Cardiac fibroblast (primary cell): ENCODE measurements around the gene PSRC1.

Experiments
- DNase-seq, 2 donors: peaks; one replicate each; pipeline versions ENCODE4 v3.0.0 to v3.0.0-alpha.2; 2010; ENCODE audit warnings: low read depth in 2 of 2
- H3K4me3 ChIP-seq, 2 donors: replicated peaks in 1 of 2; 1 replicate in 1 of 2; 2 replicates in 1 of 2; pipeline ENCODE4 v1.5.1; 2011; ENCODE audit warnings: low read depth in 2 of 2, low read length in 2 of 2, mild to moderate bottlenecking in 2 of 2, moderate library complexity in 1 of 2
- CTCF ChIP-seq: IDR thresholded peaks from one replicate; pipeline ENCODE4 v1.5.1; 2011; ENCODE audit warnings: low read depth, mild to moderate bottlenecking, low read length, inconsistent platforms

PSRC1 gene

DNA sequence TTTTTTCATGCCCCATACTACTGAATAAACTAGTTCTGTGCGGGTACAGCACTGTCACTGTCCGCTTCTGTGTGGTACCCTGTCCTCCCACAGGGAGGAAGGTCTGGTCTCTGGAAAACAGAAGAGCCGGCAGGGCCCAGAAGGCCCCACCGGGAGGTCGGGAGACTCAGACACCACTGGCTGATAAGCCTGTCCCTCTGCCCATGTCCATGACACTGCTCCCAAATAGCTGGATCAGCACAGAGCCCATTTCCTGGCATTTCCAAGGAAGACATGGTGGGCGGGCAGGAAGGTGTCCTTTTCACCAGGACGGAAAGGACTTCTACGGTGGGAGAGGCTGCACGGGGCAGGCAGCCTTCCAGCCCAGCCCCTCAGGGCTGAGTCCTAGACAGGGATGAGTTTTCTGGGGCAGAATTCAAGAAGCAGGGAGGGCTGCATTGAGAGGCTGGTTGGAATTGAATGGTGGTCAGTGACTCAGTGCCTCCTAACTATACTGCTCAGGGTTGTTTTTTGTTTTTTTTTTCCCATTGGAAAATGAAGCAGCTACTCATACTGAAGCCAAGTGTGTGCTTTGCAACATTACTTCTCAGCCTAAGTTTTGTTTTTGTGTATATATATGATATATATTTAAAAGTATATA, 7.1 kb downstream of the PSRC1 start:
- no peak for TF ChIP-seq CTCF
- DNase-seq, result peak in 1 of 2 donors; percentile 46
- H3K4me3 ChIP-seq, result no peak overlapping the region

DNA sequence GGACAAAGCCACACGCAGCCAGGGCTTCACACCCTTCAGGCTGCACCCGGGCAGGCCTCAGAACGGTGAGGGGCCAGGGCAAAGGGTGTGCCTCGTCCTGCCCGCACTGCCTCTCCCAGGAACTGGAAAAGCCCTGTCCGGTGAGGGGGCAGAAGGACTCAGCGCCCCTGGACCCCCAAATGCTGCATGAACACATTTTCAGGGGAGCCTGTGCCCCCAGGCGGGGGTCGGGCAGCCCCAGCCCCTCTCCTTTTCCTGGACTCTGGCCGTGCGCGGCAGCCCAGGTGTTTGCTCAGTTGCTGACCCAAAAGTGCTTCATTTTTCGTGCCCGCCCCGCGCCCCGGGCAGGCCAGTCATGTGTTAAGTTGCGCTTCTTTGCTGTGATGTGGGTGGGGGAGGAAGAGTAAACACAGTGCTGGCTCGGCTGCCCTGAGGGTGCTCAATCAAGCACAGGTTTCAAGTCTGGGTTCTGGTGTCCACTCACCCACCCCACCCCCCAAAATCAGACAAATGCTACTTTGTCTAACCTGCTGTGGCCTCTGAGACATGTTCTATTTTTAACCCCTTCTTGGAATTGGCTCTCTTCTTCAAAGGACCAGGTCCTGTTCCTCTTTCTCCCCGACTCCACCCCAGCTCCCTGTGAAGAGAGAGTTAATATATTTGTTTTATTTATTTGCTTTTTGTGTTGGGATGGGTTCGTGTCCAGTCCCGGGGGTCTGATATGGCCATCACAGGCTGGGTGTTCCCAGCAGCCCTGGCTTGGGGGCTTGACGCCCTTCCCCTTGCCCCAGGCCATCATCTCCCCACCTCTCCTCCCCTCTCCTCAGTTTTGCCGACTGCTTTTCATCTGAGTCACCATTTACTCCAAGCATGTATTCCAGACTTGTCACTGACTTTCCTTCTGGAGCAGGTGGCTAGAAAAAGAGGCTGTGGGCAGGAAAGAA, 8.1 kb downstream of the PSRC1 start:
- no peak for TF ChIP-seq CTCF
- DNase-seq, result no peak
- no peak overlapping the region for H3K4me3 ChIP-seq

DNA sequence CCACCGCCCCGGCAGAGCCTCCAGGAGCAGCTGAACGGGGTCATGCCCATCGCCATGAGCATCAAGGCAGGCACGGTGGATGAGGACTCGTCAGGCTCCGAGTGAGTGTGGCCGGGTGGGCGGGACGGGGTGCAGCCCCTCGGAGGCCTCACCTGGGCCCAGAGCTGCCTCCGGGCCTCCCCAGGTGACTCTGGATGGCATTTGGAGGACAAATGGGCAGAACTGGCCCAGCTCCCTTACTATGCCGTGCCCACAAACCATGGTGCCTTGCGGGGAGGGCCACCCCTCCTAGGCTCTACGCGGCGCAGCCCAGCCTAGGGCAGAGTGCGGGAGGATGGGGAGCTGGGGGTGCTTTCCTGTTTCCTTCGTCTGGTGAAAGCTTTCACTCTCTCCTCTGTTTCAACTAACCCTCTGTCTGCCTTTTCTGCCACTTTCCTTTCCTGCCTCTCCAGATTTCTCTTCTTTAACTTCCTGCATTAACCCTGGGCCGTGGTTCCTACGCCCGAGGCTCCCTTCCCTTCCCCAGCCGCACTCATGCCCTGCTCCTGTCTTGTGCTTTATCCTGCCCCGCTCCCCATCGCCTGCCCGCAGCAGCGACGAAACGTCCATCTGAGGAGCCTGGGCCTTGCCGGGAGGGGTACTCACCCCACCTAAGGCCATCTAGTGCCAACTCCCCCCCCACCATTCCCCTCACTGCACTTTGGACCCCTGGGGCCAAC, 9.2 kb downstream of the PSRC1 start:
- no peak overlapping the region for H3K4me3 ChIP-seq
- TF ChIP-seq CTCF, result no peak
- no peak for DNase-seq

- DNase-seq, result no peak
- H3K4me3 ChIP-seq, result no peak overlapping the region
- no peak for TF ChIP-seq CTCF
Measured at GRCh38 chr1:109272831-109273547, 10.0 kb downstream of the PSRC1 start.

DNA sequence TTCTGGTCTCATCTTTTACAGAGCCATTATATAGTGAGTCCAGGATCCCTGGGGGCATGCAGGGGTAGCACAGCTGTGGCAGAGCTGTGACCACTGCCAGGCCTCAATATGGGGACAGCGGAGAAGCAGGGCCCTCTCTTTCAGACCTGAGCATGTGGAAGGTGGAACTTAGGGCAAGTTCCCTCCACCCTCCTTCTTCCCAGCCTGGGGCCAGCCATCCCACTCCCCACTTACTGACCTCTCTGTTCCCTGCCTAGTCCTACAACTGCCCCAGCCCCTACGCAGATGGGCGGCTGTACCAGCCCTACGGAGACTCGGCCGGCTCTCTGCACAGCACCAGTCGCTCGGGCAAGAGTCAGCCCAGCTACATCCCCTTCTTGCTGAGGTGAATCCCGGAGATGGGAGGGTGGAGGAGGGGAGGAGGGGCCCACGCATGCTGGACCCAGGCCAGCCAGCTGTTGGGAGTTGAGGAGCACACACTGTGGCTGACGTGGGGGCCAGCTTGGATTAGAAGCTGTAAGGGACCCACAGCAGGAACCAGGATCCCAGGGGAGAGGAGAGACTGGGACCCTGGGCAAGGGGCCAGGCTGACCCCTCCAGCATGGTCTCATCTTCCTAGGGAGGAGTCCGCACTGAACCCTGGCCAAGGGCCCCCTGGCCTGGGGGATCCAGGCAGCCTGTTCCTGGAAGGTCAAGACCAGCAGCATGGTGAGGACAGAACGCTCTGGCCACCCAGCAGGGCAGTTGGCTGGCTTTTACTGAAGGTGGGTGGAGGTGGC, 10.7 kb downstream of the PSRC1 start:
- TF ChIP-seq CTCF, result no peak

More for the DNA sequence above, 10.7 kb downstream of the PSRC1 start:
- no peak overlapping the region for H3K4me3 ChIP-seq
- no peak for DNase-seq
